Gastroesophageal sphincter (tissue), 4 donors: ENCODE data around the gene ABCC2. TPM values are rescaled to one million over a fixed set of nuclear protein-coding genes. Genes with fewer than 3 reads are reported as not detected.
"Not testable (repeated sequence)": the region's sequence is repeated elsewhere in the genome, so short reads cannot be mapped to it uniquely, and the experiment has no call there.

Experiments used
- ATAC-seq: fragments of 150-250 bp; one replicate; pipeline ENCODE4 v1.9.1; 2016; ENCODE audit warnings: mild to moderate bottlenecking, moderate library complexity
- H3K27ac ChIP-seq, 4 donors: fragments of 200-600 bp; sonication (generic) in 3 of 4; 1 replicate in 3 of 4; 2 replicates in 1 of 4; pipeline ENCODE4 v1.5.1; 2016 to 2019
- H3K27me3 ChIP-seq: fragments of 200-600 bp; sonication (generic); one replicate; pipeline ENCODE4 v1.5.1; 2019
- H3K36me3 ChIP-seq, 2 donors: fragments of 200-600 bp; sonication (generic); one replicate each; pipeline ENCODE4 v1.5.1; 2019; ENCODE audit warnings: control low read depth in 1 of 2
- H3K4me1 ChIP-seq, 3 donors: fragments of 200-600 bp; sonication (generic); 1 replicate in 2 of 3; 2 replicates in 1 of 3; pipeline ENCODE4 v1.5.1; 2016 to 2019; ENCODE audit warnings: control low read depth in 2 of 3
- H3K4me3 ChIP-seq, 2 donors: fragments of 200-600 bp; sonication (generic); one replicate each; pipeline ENCODE4 v1.5.1; 2019; ENCODE audit warnings: mild to moderate bottlenecking in 1 of 2, moderate library complexity in 1 of 2
- H3K9me3 ChIP-seq, 3 donors: fragments of 200-600 bp; sonication (generic); one replicate each; pipeline ENCODE4 v1.5.1; 2017 to 2019; ENCODE audit warnings: control low read depth in 2 of 3
- EP300 ChIP-seq: sonication (generic); formaldehyde crosslinking; IDR thresholded peaks from one replicate; pipeline ENCODE4 v1.6.1; 2017; ENCODE audit warnings: antibody characterized with exemption, mild to moderate bottlenecking
- POLR2A ChIP-seq, 2 donors: fragments of 450-650 bp; IDR thresholded peaks; one replicate each; pipeline ENCODE4 v1.6.1; 2017; ENCODE audit warnings: antibody characterized with exemption in 2 of 2, mild to moderate bottlenecking in 2 of 2, moderate library complexity in 1 of 2
- POLR2AphosphoS5 ChIP-seq: sonication (generic); formaldehyde crosslinking; IDR thresholded peaks from one replicate; pipeline ENCODE4 v1.6.1; 2017; ENCODE audit warnings: antibody characterized with exemption
- WGBS, 2 donors: methylation state at CpG; one replicate each; pipeline ENCODE4 v1.1.5; 2018; ENCODE audit warnings: low coverage in 1 of 2; 5-methylcytosine and 5-hydroxymethylcytosine counted together
- total RNA-seq, 4 donors: library from RNA; depleted of rRNA; stranded (reverse); fragments of >200 nt; gene quantifications; one replicate each; pipeline ENCODE4 v1.1.0, GENCODE V29; 2016
- TF ChIP-seq, protein P1 (sequence below), 4 experiments: fragments of 200-600 bp in 2 of 4; fragments of 450-650 bp in 2 of 4; sonication (generic) in 1 of 4; IDR thresholded peaks; one replicate each; pipeline ENCODE4 v1.5.1; 2017 to 2019; ENCODE audit warnings: antibody characterized with exemption in 4 of 4, mild to moderate bottlenecking in 2 of 4, moderate library complexity in 2 of 4

The ABCC2 gene
- total RNA-seq, result 1 to 10 TPM in 1 of 4 donors, under 1 TPM in 3; 0.46 to 1.5 (median 0.73) TPM

DNA sequence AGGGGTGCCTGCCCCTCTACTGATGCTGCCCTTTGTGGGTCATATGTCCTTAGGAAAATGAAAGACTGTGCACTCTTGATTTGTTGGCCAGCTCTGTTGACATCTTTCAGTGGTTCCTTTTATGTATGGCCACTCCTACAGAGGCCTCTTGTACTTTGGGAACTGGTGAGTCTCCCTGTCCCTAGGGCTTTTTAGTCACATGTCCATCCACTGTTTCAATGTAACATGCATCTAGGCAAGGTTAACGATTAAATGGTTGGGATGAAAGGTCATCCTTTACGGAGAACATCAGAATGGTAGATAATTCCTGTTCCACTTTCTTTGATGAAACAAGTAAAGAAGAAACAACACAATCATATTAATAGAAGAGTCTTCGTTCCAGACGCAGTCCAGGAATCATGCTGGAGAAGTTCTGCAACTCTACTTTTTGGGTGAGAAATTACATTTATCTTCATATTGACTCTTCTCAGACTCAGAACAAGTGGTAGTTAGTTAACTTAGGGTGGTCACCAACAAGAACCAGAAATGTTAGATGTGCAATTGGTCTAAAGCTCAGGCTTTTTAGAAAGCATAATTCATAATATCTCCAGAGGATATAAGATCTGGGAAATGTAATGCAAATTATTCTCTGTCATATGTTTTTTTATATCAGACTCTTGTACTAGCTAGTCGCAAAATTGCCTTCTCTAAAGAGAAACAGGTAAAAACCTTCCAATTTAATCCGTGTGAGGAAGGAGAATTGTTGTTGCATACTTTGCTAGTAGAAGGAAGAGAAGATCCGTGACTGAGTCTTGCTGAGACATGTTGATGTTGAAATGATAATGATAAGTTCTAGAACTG lies at the start of gene ABCC2:
TSS of gene ABCC2 (plus strand) at position 194 of the 840 bp plus-strand sequence. CDS start at position 399, 205 bp downstream.
- Histone ChIP-seq H3K27me3 (no peaks in the 10 kb centered on the region), H3K27ac (no peak within 1 kb of the TSS), H3K4me1 (peaks cover 0 to 17% (median 0%) of the 10 kb centered on the region in 3 donors), H3K4me3 (no peak within 1 kb of the TSS), H3K9me3 (no peaks in the 10 kb centered on the region), H3K36me3 (no peaks in the 10 kb centered on the region)
- ATAC-seq, result no peak
- WGBS, 2 donors, result 87 to 90% methylated on average over 7 of the region's 7 CpGs
- TF ChIP-seq, protein P1, sequence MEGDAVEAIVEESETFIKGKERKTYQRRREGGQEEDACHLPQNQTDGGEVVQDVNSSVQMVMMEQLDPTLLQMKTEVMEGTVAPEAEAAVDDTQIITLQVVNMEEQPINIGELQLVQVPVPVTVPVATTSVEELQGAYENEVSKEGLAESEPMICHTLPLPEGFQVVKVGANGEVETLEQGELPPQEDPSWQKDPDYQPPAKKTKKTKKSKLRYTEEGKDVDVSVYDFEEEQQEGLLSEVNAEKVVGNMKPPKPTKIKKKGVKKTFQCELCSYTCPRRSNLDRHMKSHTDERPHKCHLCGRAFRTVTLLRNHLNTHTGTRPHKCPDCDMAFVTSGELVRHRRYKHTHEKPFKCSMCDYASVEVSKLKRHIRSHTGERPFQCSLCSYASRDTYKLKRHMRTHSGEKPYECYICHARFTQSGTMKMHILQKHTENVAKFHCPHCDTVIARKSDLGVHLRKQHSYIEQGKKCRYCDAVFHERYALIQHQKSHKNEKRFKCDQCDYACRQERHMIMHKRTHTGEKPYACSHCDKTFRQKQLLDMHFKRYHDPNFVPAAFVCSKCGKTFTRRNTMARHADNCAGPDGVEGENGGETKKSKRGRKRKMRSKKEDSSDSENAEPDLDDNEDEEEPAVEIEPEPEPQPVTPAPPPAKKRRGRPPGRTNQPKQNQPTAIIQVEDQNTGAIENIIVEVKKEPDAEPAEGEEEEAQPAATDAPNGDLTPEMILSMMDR (IDR thresholded peaks at IDR 0.05), result no peak
- TF ChIP-seq POLR2AphosphoS5, result no peak
- TF ChIP-seq POLR2A (IDR thresholded peaks at IDR 0.05), result no peak
- TF ChIP-seq EP300, result no peak

DNA sequence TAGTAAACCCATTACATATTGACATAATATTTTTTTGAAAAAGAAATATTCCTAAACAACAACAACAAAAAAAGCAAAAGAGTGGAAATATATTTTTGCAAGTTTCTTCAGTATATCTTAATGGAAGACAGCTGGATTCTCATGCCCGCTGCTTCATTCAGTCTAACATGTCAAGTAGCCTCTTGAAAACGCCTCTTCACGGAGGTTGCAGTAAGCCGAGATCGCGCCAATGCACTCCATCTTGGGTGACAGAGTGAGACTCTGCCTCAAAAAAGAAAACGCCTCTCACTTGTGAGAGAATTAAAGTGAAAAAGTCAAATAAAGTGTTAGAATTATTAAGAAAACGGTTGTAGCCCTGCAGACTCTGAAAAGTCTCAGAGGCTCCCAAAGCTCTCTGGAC lies 49.1 kb upstream of the ABCC2 start:
- Histone ChIP-seq H3K4me1 (peaks cover 0 to 36% (median 7%) of the 10 kb centered on the region in 3 donors), H3K27me3 (no peaks in the 10 kb centered on the region), H3K9me3 (no peaks in the 10 kb centered on the region), H3K36me3 (peaks cover 0 to 35% of the 10 kb centered on the region in 2 donors), H3K4me3 (peak overlapping the region in 1 of 2 donors; percentile 87), H3K27ac (peak overlapping the region in 1 of 4 donors; percentile 95)
- 70 to 76% methylated on average over 8 of the region's 8 CpGs for WGBS, 2 donors
- TF ChIP-seq, protein P1 (IDR thresholded peaks at IDR 0.05), result no peak
- TF ChIP-seq POLR2AphosphoS5 (no peak), EP300 (no peak), POLR2A (IDR thresholded peaks at IDR 0.05) (no peak)
- no peak for ATAC-seq

DNA sequence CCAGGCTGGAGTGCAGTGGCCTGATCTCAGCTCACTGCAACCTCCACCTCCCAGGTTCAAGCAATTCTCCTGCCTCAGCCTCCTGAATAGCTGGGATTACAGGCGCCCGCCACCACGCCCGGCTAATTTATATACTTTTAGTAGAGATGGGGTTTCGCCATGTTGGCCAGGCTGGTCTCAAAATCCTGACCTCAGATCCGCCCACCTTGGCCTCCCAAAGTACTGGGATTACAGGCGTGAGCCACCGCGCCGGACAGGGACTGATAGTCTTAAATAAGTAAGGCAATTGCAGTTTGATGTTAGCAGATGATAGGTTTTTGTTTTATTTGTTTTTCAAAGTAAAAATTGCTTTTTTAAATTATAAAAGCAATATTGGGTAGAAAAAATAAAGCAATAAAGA lies 48.3 kb upstream of the ABCC2 start:
- not testable (repeated sequence) for H3K27ac ChIP-seq, H3K27me3 ChIP-seq, H3K4me3 ChIP-seq, ATAC-seq, H3K9me3 ChIP-seq
- WGBS, 2 donors, result 90 to 95% methylated on average over 4 to 7 of the region's 10 CpGs
- H3K4me1 ChIP-seq, result peaks cover 0 to 36% (median 7%) of the 10 kb centered on the region in 3 donors
- peaks cover 0 to 35% of the 10 kb centered on the region in 2 donors for H3K36me3 ChIP-seq

DNA sequence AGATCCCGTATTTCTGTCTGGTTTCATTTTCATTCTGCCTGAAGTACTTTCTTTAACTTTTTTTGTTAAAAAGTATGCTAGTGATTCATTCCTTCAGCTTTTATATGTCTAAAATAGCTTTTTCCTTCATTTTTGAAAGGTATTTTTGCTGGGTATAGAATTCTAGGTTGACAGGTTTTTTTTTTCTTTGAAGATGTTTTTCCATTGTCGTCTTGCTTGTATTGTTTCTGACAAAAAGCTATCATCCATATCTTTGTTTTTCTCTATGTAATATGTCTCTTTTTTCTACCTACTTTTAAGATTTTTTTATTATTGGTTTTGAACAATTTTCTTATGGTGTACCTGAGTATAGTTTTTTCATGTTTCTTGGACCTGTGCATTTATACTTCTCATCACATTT lies 42.2 kb upstream of the ABCC2 start:
- no peak for TF ChIP-seq EP300
- TF ChIP-seq, protein P1 (IDR thresholded peaks at IDR 0.05), result no peak
- TF ChIP-seq POLR2AphosphoS5, result no peak
- no peak for TF ChIP-seq POLR2A (IDR thresholded peaks at IDR 0.05)
- Histone ChIP-seq H3K27ac (no peak overlapping the region), H3K27me3 (no peaks in the 10 kb centered on the region), H3K9me3 (peaks cover 0 to 21% (median 0%) of the 10 kb centered on the region in 3 donors), H3K4me3 (no peak overlapping the region), H3K36me3 (peaks cover 11 to 92% of the 10 kb centered on the region in 2 donors), H3K4me1 (peaks cover 0 to 5% (median 0%) of the 10 kb centered on the region in 3 donors)
- 90 to 96% methylated on average over 2 of the region's 2 CpGs for WGBS, 2 donors
- no peak for ATAC-seq

DNA sequence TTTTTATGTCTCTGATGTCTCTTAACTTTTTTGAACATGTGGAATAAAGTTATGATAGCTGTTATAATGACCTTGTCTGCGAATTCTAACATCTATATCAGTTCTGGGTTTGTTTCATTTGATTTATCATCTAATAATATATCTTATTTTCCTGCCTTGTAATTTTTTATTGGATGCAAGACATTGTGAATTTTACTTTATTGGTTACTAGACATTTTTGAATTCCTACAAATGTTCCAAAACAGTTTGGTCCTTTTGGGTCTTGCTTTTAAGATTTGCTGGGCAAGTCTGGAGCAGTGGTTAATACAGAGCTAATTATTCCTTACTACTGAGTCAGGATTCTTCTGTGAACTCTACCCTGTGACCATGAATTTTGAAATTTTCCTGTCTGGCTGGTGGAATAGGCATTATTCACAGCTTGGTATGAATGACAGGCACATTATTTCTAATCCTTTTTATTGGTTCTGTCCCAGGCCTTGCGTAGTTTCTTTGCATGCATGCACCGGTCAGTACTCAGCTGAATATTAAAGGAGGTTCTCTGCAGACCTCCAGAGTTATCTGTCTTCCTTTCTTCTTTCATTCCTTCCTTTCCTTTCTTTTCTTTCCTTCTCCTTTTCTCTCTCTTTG lies 41.4 kb upstream of the ABCC2 start:
- TF ChIP-seq EP300, result no peak
- TF ChIP-seq POLR2A (IDR thresholded peaks at IDR 0.05), result no peak
- peaks cover 0 to 21% (median 0%) of the 10 kb centered on the region in 3 donors for H3K9me3 ChIP-seq
- WGBS, 2 donors, result 92 to 93% methylated on average over 3 of the region's 3 CpGs

More for the DNA sequence above, 41.4 kb upstream of the ABCC2 start:
- Histone ChIP-seq H3K27ac (no peak overlapping the region), H3K27me3 (no peaks in the 10 kb centered on the region), H3K4me1 (peaks cover 0 to 5% (median 0%) of the 10 kb centered on the region in 3 donors), H3K4me3 (no peak overlapping the region), H3K36me3 (peaks cover 11 to 100% of the 10 kb centered on the region in 2 donors)
- ATAC-seq, result no peak
